ENCODE results near the gene PMF1. TPM values are rescaled to one million over a fixed set of nuclear protein-coding genes. Genes with fewer than 3 reads are reported as not detected.

Gene PMF1
- polyA plus RNA-seq, 2 of the 4 experiments (the other 2 are of a cell fraction) = 59.8 to 63.9 TPM

GRCh38 chr1:156284112-156284511, 71.3 kb downstream of the PMF1 start, which contains the start of gene TMEM79:
TSS of gene TMEM79 (plus strand) at chr1:156284325. CDS start at chr1:156285227, 902 bp downstream.
- Histone ChIP-seq H3K27ac (peak within 1 kb of the TSS; percentile 90 to 95), H3K9me3 (no peaks in the 10 kb centered on the region), H3K4me1 (peaks cover 21% of the 10 kb centered on the region), H3K4me3 (peak within 1 kb of the TSS; percentile 83), H3K4me2 (peak within 1 kb of the TSS; percentile 98)
- DNase-seq (ENCODE audit: low read depth in 1 of 2, low spot score in 1 of 2) (no peak), ATAC-seq (no peak), FAIRE-seq (no peak)
- 83% methylated on average over 7 of the region's 7 CpGs for WGBS (ENCODE audit: missing lambda C conversion rate)
- POLR2A ChIA-PET = interaction anchor here (2.5 to 2.6 kb wide), 2 partner anchors 11 to 71 kb away, joined by 12 to 16 read pairs; partner anchors contain the start of genes GLMP and PMF1
- CTCF ChIA-PET = interaction anchor here (0.9 to 3.1 kb wide), 6 partner anchors 10 to 194 kb away, joined by 3 to 9 read pairs (median 6); no protein-coding TSS in a partner anchor
- TF ChIP-seq PBX3 (IDR thresholded peaks at IDR 0.05) (no peak), ELK1 (IDR thresholded peaks at IDR 0.05; ENCODE audit: low read depth, low read length) (no peak), RFX5 (IDR thresholded peaks at IDR 0.05) (no peak), ZNF302 (CRISPR knock-in tag; IDR thresholded peaks at IDR 0.05) (no peak), HMGXB4 (CRISPR knock-in tag; IDR thresholded peaks at IDR 0.05; ENCODE audit: borderline replicate concordance) (no peak), ATOH8 (CRISPR knock-in tag; IDR thresholded peaks at IDR 0.05; ENCODE audit: low read depth) (no peak), CHD4 (IDR thresholded peaks at IDR 0.05; ENCODE audit: borderline replicate concordance) (no peak), ZFP36 (IDR thresholded peaks at IDR 0.05; ENCODE audit: borderline replicate concordance, partially characterized antibody) (no peak), MAX (IDR thresholded peaks at IDR 0.05) (no peak), MAZ (IDR thresholded peaks at IDR 0.05; ENCODE audit: borderline replicate concordance, low read depth, low read length) (no peak), MYC (IDR thresholded peaks at IDR 0.05; ENCODE audit: borderline replicate concordance, low read length) (no peak), HOXA7 (CRISPR knock-in tag; IDR thresholded peaks at IDR 0.05) (no peak)

- Histone ChIP-seq H3K4me3 (no peak overlapping the region), H3K4me1 (peaks cover 21% of the 10 kb centered on the region), H3K4me2 (no peak overlapping the region), H3K9me3 (no peaks in the 10 kb centered on the region), H3K27ac (no peak overlapping the region)
- 83% methylated on average over 4 of the region's 4 CpGs for WGBS (ENCODE audit: missing lambda C conversion rate)
- ChIA-PET CTCF (interaction anchor here (0.9 to 2.6 kb wide), 6 partner anchors 9 to 194 kb away, joined by 3 to 9 read pairs (median 4); no protein-coding TSS in a partner anchor), POLR2A (no interaction called here)
- no peak for ATAC-seq
- DNase-seq (ENCODE audit: low read depth in 1 of 2, low spot score in 1 of 2) = no peak
- no peak for TF ChIP-seq MAX (IDR thresholded peaks at IDR 0.05)
- no peak for TF ChIP-seq ATOH8 (CRISPR knock-in tag; IDR thresholded peaks at IDR 0.05; ENCODE audit: low read depth)
- no peak for TF ChIP-seq TP53 (CRISPR knock-in tag; IDR thresholded peaks at IDR 0.05)
- TF ChIP-seq CBX8 (IDR thresholded peaks at IDR 0.05) = no peak
- no peak for TF ChIP-seq KDM1A (IDR thresholded peaks at IDR 0.05; ENCODE audit: low read depth)
- no peak for TF ChIP-seq HMGXB4 (CRISPR knock-in tag; IDR thresholded peaks at IDR 0.05; ENCODE audit: borderline replicate concordance)
- TF ChIP-seq HES2 (IDR thresholded peaks at IDR 0.05) = no peak
- TF ChIP-seq CTCF (IDR thresholded peaks at IDR 0.05) = no peak
- no peak for TF ChIP-seq EHMT2 (IDR thresholded peaks at IDR 0.05; ENCODE audit: low read depth)
- no peak for TF ChIP-seq KDM5A (IDR thresholded peaks at IDR 0.05)
- TF ChIP-seq FOSB (CRISPR knock-in tag; IDR thresholded peaks at IDR 0.05) = no peak
- TF ChIP-seq SMC3 (IDR thresholded peaks at IDR 0.05) = no peak
- no peak for TF ChIP-seq EHF (CRISPR knock-in tag; IDR thresholded peaks at IDR 0.05)
- no peak for TF ChIP-seq CBX2 (IDR thresholded peaks at IDR 0.05; ENCODE audit: borderline replicate concordance, low read depth)
- no peak for TF ChIP-seq POLR2A (IDR thresholded peaks at IDR 0.05; ENCODE audit: low read length)
- no peak for TF ChIP-seq ZSCAN20 (CRISPR knock-in tag; IDR thresholded peaks at IDR 0.05)
- no peak for TF ChIP-seq RNF2 (IDR thresholded peaks at IDR 0.05; ENCODE audit: borderline replicate concordance, low read depth)
- no peak for FAIRE-seq
Observed at GRCh38 chr1:156284757-156285156, 72.0 kb downstream of the PMF1 start.

All from A549 (cell line).